ENCODE results near the gene DSCAML1. TPM values are rescaled to one million over a fixed set of nuclear protein-coding genes. Genes with fewer than 3 reads are reported as not detected.

DSCAML1 gene
- total RNA-seq, 1 experiment from 2014 or later = 0.15 TPM

GRCh38 chr11:117826190-117826570 is 29.2 kb upstream of the DSCAML1 start:
- Mint-ChIP-seq H3K27me3 (ENCODE audit: low read depth) (peaks cover 12% of the 10 kb centered on the region), H3K27ac (no peak overlapping the region), H3K36me3 (ENCODE audit: insufficient read depth in 1 of 3, low read depth in 3 of 3) (no peaks in the 10 kb centered on the region), H3K9me3 (no peaks in the 10 kb centered on the region), H3K4me3 (no peak overlapping the region), H3K4me1 (peaks cover 32 to 45% of the 10 kb centered on the region in 2 experiments)
- TF ChIP-seq CTCF (conservative IDR thresholded peaks at IDR 0.05) = no peak
- no peak overlapping the region for H4K5ac ChIP-seq (ENCODE audit: insufficient read length, low read depth, low read length)
- no peak overlapping the region for H3K9ac ChIP-seq (ENCODE audit: extremely low read depth, insufficient read length, low read length)
- H2BK20ac ChIP-seq (ENCODE audit: low read depth, low read length, poor library complexity, severe bottlenecking) = no peak overlapping the region
- H3K4me1 ChIP-seq (ENCODE audit: insufficient read depth, low read length) = no peaks in the 10 kb centered on the region; the same call in 1 of the 2 replicates
- H4K91ac ChIP-seq (ENCODE audit: insufficient read length, low read depth, low read length) = no peak overlapping the region
- H4K20me1 ChIP-seq (ENCODE audit: control insufficient read depth, insufficient read depth, insufficient read length) = no peaks in the 10 kb centered on the region
- no peak overlapping the region for H2BK5ac ChIP-seq (ENCODE audit: insufficient read length, low read length)
- no peak overlapping the region for H4K8ac ChIP-seq (replicated peaks; ENCODE audit: insufficient read length, low read depth, low read length)
- WGBS (ENCODE audit: extremely low coverage, insufficient read length, low lambda C conversion rate) = no CpG with 5 or more reads among the region's 10 CpGs
- no peak overlapping the region for H3T11ph ChIP-seq (ENCODE audit: low read length)
- H3K4ac ChIP-seq (ENCODE audit: low read depth, low read length) = no peak overlapping the region
- no peak for DNase-seq
- no peaks in the 10 kb centered on the region for H3K79me1 ChIP-seq (ENCODE audit: insufficient read depth, low read depth, low read length, poor library complexity, severe bottlenecking)
- no peaks in the 10 kb centered on the region for H3K23me2 ChIP-seq (ENCODE audit: insufficient read length, low read depth, low read length, poor library complexity, severe bottlenecking)
- no peak overlapping the region for H2AK5ac ChIP-seq (ENCODE audit: insufficient read length, low read length)
- no peaks in the 10 kb centered on the region for H3K27me3 ChIP-seq (ENCODE audit: insufficient read depth, low read length)
- H3K18ac ChIP-seq (ENCODE audit: insufficient read length, low read depth, low read length) = no peak overlapping the region
- no peaks in the 10 kb centered on the region for H3K9me3 ChIP-seq (ENCODE audit: control insufficient read depth, low read depth, low read length)
- H3K23ac ChIP-seq (ENCODE audit: insufficient read length, low read depth, low read length) = no peak overlapping the region
- no peaks in the 10 kb centered on the region for H3K79me2 ChIP-seq (ENCODE audit: insufficient read depth, low read length)
- no peak overlapping the region for H3K14ac ChIP-seq (ENCODE audit: insufficient read depth, low read length)
- H3K4me2 ChIP-seq (ENCODE audit: insufficient read depth, insufficient read length, low read length) = no peak overlapping the region
- no peak overlapping the region for H2BK15ac ChIP-seq (ENCODE audit: low read depth, low read length)
- H2AFZ ChIP-seq (ENCODE audit: low read length) = no peak overlapping the region
- no peak overlapping the region for H2BK120ac ChIP-seq (ENCODE audit: low read depth, low read length, poor library complexity, severe bottlenecking)
- no peak overlapping the region for H2BK12ac ChIP-seq (ENCODE audit: insufficient read length, low read depth, low read length)
- no peak overlapping the region for H3K27ac ChIP-seq (ENCODE audit: insufficient read length, low read depth, low read length)
- H3K56ac ChIP-seq (ENCODE audit: insufficient read length, low read depth, low read length) = no peak overlapping the region

Measured in H9 (cell line).